HEK293 (cell line): ENCODE measurements around the gene PNKD.

Experiments
- CTCF ChIA-PET: fragments of 350-600 bp; formaldehyde crosslinking; extraction: SDS; loops from one replicate; lab custom pipeline; 2021; ENCODE audit warnings: antibody characterized with exemption; lab: Yijun Ruan, JAX
- POLR2A ChIA-PET: fragments of 300-600 bp; formaldehyde crosslinking; extraction: SDS; loops from one replicate; lab custom pipeline; 2020; ENCODE audit warnings: antibody characterized with exemption, inconsistent platforms; lab: Yijun Ruan, JAX
- H3K27ac ChIP-seq: fragments of 200-500 bp; sonication (Bioruptor generic); 2 replicates; pipeline ENCODE4 v1.5.1; 2014; ENCODE audit warnings: low read depth, low read length, control low read depth, inconsistent platforms; ENCODE audit errors: extremely low read depth
- H3K36me3 ChIP-seq, 2 experiments: fragments of 200-500 bp in 1 of 2; sonication (Bioruptor generic) in 1 of 2; 1 replicate in 1 of 2; 2 replicates in 1 of 2; pipeline ENCODE4 v1.5.1; 2014 to 2017; ENCODE audit warnings: inconsistent platforms in 2 of 2, low read length in 2 of 2; ENCODE audit not compliant: control insufficient read depth in 2 of 2, insufficient read depth in 1 of 2
- H3K4me1 ChIP-seq: fragments of 200-500 bp; sonication (Bioruptor generic); 2 replicates; pipeline ENCODE4 v1.5.1; 2014; ENCODE audit warnings: mild to moderate bottlenecking, low read length, inconsistent platforms; ENCODE audit not compliant: control insufficient read depth, insufficient read depth
- H3K4me3 ChIP-seq: 2 replicates; pipeline ENCODE4 v1.5.1; 2011; ENCODE audit warnings: low read depth, mild to moderate bottlenecking, control low read depth, low read length, moderate library complexity
- H3K9me3 ChIP-seq: fragments of 200-500 bp; sonication (Bioruptor generic); 2 replicates; pipeline ENCODE4 v1.5.1; 2014; ENCODE audit warnings: low read depth, low read length, inconsistent platforms; ENCODE audit not compliant: control insufficient read depth, insufficient read depth
- FEZF1 ChIP-seq: fragments of 450-650 bp; formaldehyde crosslinking; IDR thresholded peaks from 2 replicates; pipeline ENCODE4 v1.5.1; 2016; ENCODE audit warnings: missing biosample characterization, missing genetic modification characterization
- GLI4 ChIP-seq: fragments of 450-650 bp; formaldehyde crosslinking; IDR thresholded peaks from 2 replicates; pipeline ENCODE4 v1.5.1; 2016; ENCODE audit warnings: missing biosample characterization, missing genetic modification characterization
- GLIS1 ChIP-seq: fragments of 450-650 bp; formaldehyde crosslinking; IDR thresholded peaks from 2 replicates; pipeline ENCODE4 v1.5.1; 2016; ENCODE audit warnings: missing biosample characterization, missing genetic modification characterization
- KLF10 ChIP-seq: fragments of 450-650 bp; IDR thresholded peaks from 2 replicates; pipeline ENCODE4 v1.5.1; 2018; ENCODE audit warnings: missing biosample characterization, mild to moderate bottlenecking, missing genetic modification characterization
- SALL2 ChIP-seq: fragments of 450-650 bp; formaldehyde crosslinking; IDR thresholded peaks from 2 replicates; pipeline ENCODE4 v1.5.0; 2017; ENCODE audit warnings: missing biosample characterization, mild to moderate bottlenecking, missing genetic modification characterization, borderline replicate concordance
- ZFP37 ChIP-seq: fragments of 450-650 bp; formaldehyde crosslinking; IDR thresholded peaks from 2 replicates; pipeline ENCODE4 v1.5.1; 2016; ENCODE audit warnings: missing biosample characterization, missing genetic modification characterization
- ZNF121 ChIP-seq: fragments of 450-650 bp; formaldehyde crosslinking; IDR thresholded peaks from 2 replicates; pipeline ENCODE4 v1.5.1; 2016; ENCODE audit warnings: missing biosample characterization, missing genetic modification characterization
- ZNF133 ChIP-seq: fragments of 450-650 bp; formaldehyde crosslinking; IDR thresholded peaks from 2 replicates; pipeline ENCODE4 v1.5.1; 2016; ENCODE audit warnings: missing biosample characterization, missing genetic modification characterization
- ZNF155 ChIP-seq: fragments of 450-650 bp; formaldehyde crosslinking; IDR thresholded peaks from 2 replicates; pipeline ENCODE4 v1.5.1; 2016; ENCODE audit warnings: missing biosample characterization, missing genetic modification characterization
- ZNF214 ChIP-seq: fragments of 450-650 bp; formaldehyde crosslinking; IDR thresholded peaks from 2 replicates; pipeline ENCODE4 v1.5.1; 2017; ENCODE audit warnings: missing biosample characterization, mild to moderate bottlenecking, missing genetic modification characterization, borderline replicate concordance
- ZNF223 ChIP-seq: fragments of 450-650 bp; formaldehyde crosslinking; IDR thresholded peaks from 2 replicates; pipeline ENCODE4 v1.5.1; 2016; ENCODE audit warnings: missing biosample characterization, missing genetic modification characterization
- ZNF335 ChIP-seq: fragments of 450-650 bp; formaldehyde crosslinking; conservative IDR thresholded peaks from 2 replicates; pipeline ENCODE4 v1.5.1; 2016; ENCODE audit warnings: missing biosample characterization, missing genetic modification characterization
- ZNF548 ChIP-seq: fragments of 450-650 bp; formaldehyde crosslinking; IDR thresholded peaks from 2 replicates; pipeline ENCODE4 v1.5.1; 2016; ENCODE audit warnings: missing biosample characterization, missing genetic modification characterization
- ZNF600 ChIP-seq: fragments of 450-650 bp; formaldehyde crosslinking; IDR thresholded peaks from 2 replicates; pipeline ENCODE4 v1.5.1; 2016; ENCODE audit warnings: missing biosample characterization, missing genetic modification characterization
- ZNF791 ChIP-seq: fragments of 450-650 bp; formaldehyde crosslinking; IDR thresholded peaks from 2 replicates; pipeline ENCODE4 v1.5.1; 2016; ENCODE audit warnings: missing biosample characterization, missing genetic modification characterization
- ZSCAN16 ChIP-seq: fragments of 450-650 bp; formaldehyde crosslinking; IDR thresholded peaks from 2 replicates; pipeline ENCODE4 v1.5.1; 2016; ENCODE audit warnings: missing biosample characterization, missing genetic modification characterization
- TF ChIP-seq, protein P1 (sequence below): fragments of 450-650 bp; formaldehyde crosslinking; IDR thresholded peaks from 2 replicates; pipeline ENCODE4 v1.5.1; 2016; ENCODE audit warnings: missing biosample characterization, missing genetic modification characterization

Gene PNKD

DNA sequence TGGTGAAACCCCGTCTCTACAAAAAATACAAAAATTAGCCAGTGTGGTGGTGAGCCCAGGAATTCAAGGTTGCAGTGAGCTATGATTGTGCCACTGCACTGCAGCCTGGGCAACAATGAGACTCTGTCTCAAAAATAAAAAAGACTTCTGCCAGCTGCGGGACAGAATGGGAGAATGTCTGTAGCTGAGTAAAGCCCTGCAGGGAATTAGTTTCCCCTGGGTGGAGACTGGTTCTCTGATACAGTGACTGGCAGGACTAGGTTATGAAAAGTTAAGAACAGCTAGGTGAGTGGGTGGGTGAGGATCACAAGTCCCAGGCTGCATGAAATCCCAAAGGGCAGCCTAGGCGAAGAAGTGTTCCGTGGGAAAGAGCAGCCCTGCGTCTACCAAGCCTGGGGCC is 72.5 kb downstream of the PNKD start:
- Histone ChIP-seq H3K36me3 (no peaks in the 10 kb centered on the region), H3K9me3 (no peaks in the 10 kb centered on the region), H3K27ac (no peak overlapping the region), H3K4me1 (peaks cover 6% of the 10 kb centered on the region), H3K4me3 (no peak overlapping the region)
- TF ChIP-seq SALL2 (tag by site-specific recombination) = no peak
- no peak for TF ChIP-seq ZNF223
- no peak for TF ChIP-seq ZNF791 (tag by site-specific recombination)
- TF ChIP-seq ZSCAN16 (tag by site-specific recombination) = no peak
- no peak for TF ChIP-seq ZNF214 (tag by site-specific recombination)
- TF ChIP-seq ZNF121 (tag by site-specific recombination) = no peak
- CTCF ChIA-PET = no interaction called here
- POLR2A ChIA-PET = interaction anchor here (0.8 kb wide), 1 partner anchor 20 kb away, joined by 3 read pairs; no protein-coding TSS in a partner anchor

GRCh38 chr2:218343591-218343990 is 73.3 kb downstream of the PNKD start:
- H3K27ac ChIP-seq = no peak overlapping the region
- H3K36me3 ChIP-seq = no peaks in the 10 kb centered on the region
- POLR2A ChIA-PET = no interaction called here
- H3K4me1 ChIP-seq = peaks cover 6% of the 10 kb centered on the region
- no peak for TF ChIP-seq ZNF335
- TF ChIP-seq ZNF600 (tag by site-specific recombination) = peak; percentile 59
- no peak overlapping the region for H3K4me3 ChIP-seq
- H3K9me3 ChIP-seq = no peaks in the 10 kb centered on the region
- CTCF ChIA-PET = no interaction called here

- H3K4me1 ChIP-seq = peaks cover 6% of the 10 kb centered on the region
- no peak for TF ChIP-seq ZNF548 (tag by site-specific recombination)
- no peaks in the 10 kb centered on the region for H3K9me3 ChIP-seq
- ChIA-PET POLR2A (interaction anchor here (0.6 kb wide), 1 partner anchor 30 kb away, joined by 5 read pairs; no protein-coding TSS in a partner anchor), CTCF (no interaction called here)
- no peaks in the 10 kb centered on the region for H3K36me3 ChIP-seq
- no peak overlapping the region for H3K4me3 ChIP-seq
- no peak overlapping the region for H3K27ac ChIP-seq
Measured at GRCh38 chr2:218344090-218344754, 73.9 kb downstream of the PNKD start.

GRCh38 chr2:218344755-218345417 is 74.6 kb downstream of the PNKD start:
- peaks cover 6% of the 10 kb centered on the region for H3K4me1 ChIP-seq
- no peaks in the 10 kb centered on the region for H3K36me3 ChIP-seq
- POLR2A ChIA-PET = interaction anchor here (0.6 kb wide), 1 partner anchor 31 kb away, joined by 5 read pairs; no protein-coding TSS in a partner anchor
- CTCF ChIA-PET = interaction anchor here (0.6 kb wide), 1 partner anchor 36 kb away, joined by 3 read pairs; no protein-coding TSS in a partner anchor
- no peaks in the 10 kb centered on the region for H3K9me3 ChIP-seq
- no peak for TF ChIP-seq KLF10
- no peak for TF ChIP-seq FEZF1 (tag by site-specific recombination)
- TF ChIP-seq ZSCAN16 (tag by site-specific recombination) = no peak
- TF ChIP-seq, all 188 proteins: peak for 0
- no peak overlapping the region for H3K27ac ChIP-seq
- H3K4me3 ChIP-seq = no peak overlapping the region

- CTCF ChIA-PET = interaction anchor here (0.6 kb wide), 1 partner anchor 35 kb away, joined by 3 read pairs; no protein-coding TSS in a partner anchor
- Histone ChIP-seq H3K4me3 (no peak overlapping the region), H3K4me1 (peaks cover 6% of the 10 kb centered on the region), H3K27ac (no peak overlapping the region; the same call in 1 of the 2 replicates), H3K9me3 (no peaks in the 10 kb centered on the region), H3K36me3 (no peaks in the 10 kb centered on the region)
- TF ChIP-seq ZNF155 (no peak), GLI4 (tag by site-specific recombination) (no peak), FEZF1 (tag by site-specific recombination) (peak; percentile 62), ZFP37 (tag by site-specific recombination) (no peak), ZNF133 (no peak), GLIS1 (no peak)
- TF ChIP-seq, protein P1, sequence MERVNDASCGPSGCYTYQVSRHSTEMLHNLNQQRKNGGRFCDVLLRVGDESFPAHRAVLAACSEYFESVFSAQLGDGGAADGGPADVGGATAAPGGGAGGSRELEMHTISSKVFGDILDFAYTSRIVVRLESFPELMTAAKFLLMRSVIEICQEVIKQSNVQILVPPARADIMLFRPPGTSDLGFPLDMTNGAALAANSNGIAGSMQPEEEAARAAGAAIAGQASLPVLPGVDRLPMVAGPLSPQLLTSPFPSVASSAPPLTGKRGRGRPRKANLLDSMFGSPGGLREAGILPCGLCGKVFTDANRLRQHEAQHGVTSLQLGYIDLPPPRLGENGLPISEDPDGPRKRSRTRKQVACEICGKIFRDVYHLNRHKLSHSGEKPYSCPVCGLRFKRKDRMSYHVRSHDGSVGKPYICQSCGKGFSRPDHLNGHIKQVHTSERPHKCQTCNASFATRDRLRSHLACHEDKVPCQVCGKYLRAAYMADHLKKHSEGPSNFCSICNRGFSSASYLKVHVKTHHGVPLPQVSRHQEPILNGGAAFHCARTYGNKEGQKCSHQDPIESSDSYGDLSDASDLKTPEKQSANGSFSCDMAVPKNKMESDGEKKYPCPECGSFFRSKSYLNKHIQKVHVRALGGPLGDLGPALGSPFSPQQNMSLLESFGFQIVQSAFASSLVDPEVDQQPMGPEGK = peak; percentile 44
- POLR2A ChIA-PET = no interaction called here
Measured at GRCh38 chr2:218345491-218346236, 75.3 kb downstream of the PNKD start.
